GM19463 (cell line): ENCODE measurements around the gene BAIAP2.
"Not testable (repeated sequence)": the region's sequence is repeated elsewhere in the genome, so short reads cannot be mapped to it uniquely, and the experiment has no call there.

ENCODE experiments used
- ATAC-seq: cut with Tn5 transposase; IDR thresholded peaks from one replicate; pipeline ENCODE4 v1.9.1; 2021; ENCODE audit warnings: mild to moderate bottlenecking, moderate library complexity; ENCODE audit not compliant: unreplicated experiment

Gene BAIAP2

GRCh38 chr17:81135505-81136278 is 100.7 kb downstream of the BAIAP2 start:
- ATAC-seq, result no peak

GRCh38 chr17:81136366-81136765 is 101.4 kb downstream of the BAIAP2 start:
- ATAC-seq, result no peak

- ATAC-seq, result no peak
These were observed 102.3 kb downstream of the BAIAP2 start for GRCh38 chr17:81137248-81137647.

GRCh38 chr17:81138083-81138482 is 103.1 kb downstream of the BAIAP2 start:
- no peak for ATAC-seq

GRCh38 chr17:81138500-81138899 is 103.5 kb downstream of the BAIAP2 start:
- no peak for ATAC-seq

- no peak for ATAC-seq
These were observed 104.5 kb downstream of the BAIAP2 start for GRCh38 chr17:81139428-81139827.

- no peak for ATAC-seq
These were observed 105.1 kb downstream of the BAIAP2 start for GRCh38 chr17:81140018-81140417.

- ATAC-seq, result no peak
These were observed 105.7 kb downstream of the BAIAP2 start for GRCh38 chr17:81140695-81141094.

GRCh38 chr17:81142301-81143199 is 107.6 kb downstream of the BAIAP2 start:
- no peak for ATAC-seq

- ATAC-seq, result no peak
These were observed 108.2 kb downstream of the BAIAP2 start for GRCh38 chr17:81143200-81143527.

- no peak for ATAC-seq
These were observed 108.9 kb downstream of the BAIAP2 start for GRCh38 chr17:81143717-81144422.

GRCh38 chr17:81144423-81144781 is 109.5 kb downstream of the BAIAP2 start:
- ATAC-seq, result no peak

GRCh38 chr17:81146208-81146607 is 111.3 kb downstream of the BAIAP2 start:
- ATAC-seq, result not testable (repeated sequence)

GRCh38 chr17:81147701-81148100 is 112.8 kb downstream of the BAIAP2 start:
- ATAC-seq, result no peak

- no peak for ATAC-seq
These were observed 113.6 kb downstream of the BAIAP2 start for GRCh38 chr17:81148571-81148970.

- ATAC-seq, result no peak
These were observed 114.1 kb downstream of the BAIAP2 start for GRCh38 chr17:81148986-81149533.

GRCh38 chr17:81150377-81151077 is 115.6 kb downstream of the BAIAP2 start:
- ATAC-seq, result no peak

GRCh38 chr17:81151278-81151677 is 116.3 kb downstream of the BAIAP2 start:
- no peak for ATAC-seq

- ATAC-seq, result no peak
These were observed 117.4 kb downstream of the BAIAP2 start for GRCh38 chr17:81152288-81152828.

- no peak for ATAC-seq
These were observed 118.4 kb downstream of the BAIAP2 start for GRCh38 chr17:81153340-81153803.
